NB4 (cell line): Measurements from ENCODE around the gene OLFML2B.

Experiments used
- DNase-seq: peaks from one replicate; pipeline ENCODE4 v3.0.0; 2010; ENCODE audit warnings: low read depth
- H3K4me3 ChIP-seq: one replicate; pipeline ENCODE4 v1.5.1; 2011; ENCODE audit warnings: mild to moderate bottlenecking, low read depth, low read length, moderate library complexity
- MAX ChIP-seq: IDR thresholded peaks from 2 replicates; pipeline ENCODE4 v1.6.1; 2011; ENCODE audit warnings: low read depth, low read length
- MYC ChIP-seq: IDR thresholded peaks from 2 replicates; pipeline ENCODE4 v1.6.1; 2011; ENCODE audit warnings: low read depth, low read length
- POLR2A ChIP-seq: IDR thresholded peaks from 2 replicates; pipeline ENCODE4 v1.6.1; 2011; ENCODE audit warnings: mild to moderate bottlenecking; ENCODE audit not compliant: insufficient read length; ENCODE audit errors: extremely low read depth
- TF ChIP-seq, protein P1 (sequence below): IDR thresholded peaks from one replicate; pipeline ENCODE4 v1.5.1; 2012; ENCODE audit warnings: low read depth, low read length

Gene OLFML2B

GRCh38 chr1:161955606-161956005 is 68.1 kb downstream of the OLFML2B start:
- no peak overlapping the region for H3K4me3 ChIP-seq
- no peak for DNase-seq
- TF ChIP-seq MAX (no peak), POLR2A (no peak), MYC (no peak)
- TF ChIP-seq, protein P1, sequence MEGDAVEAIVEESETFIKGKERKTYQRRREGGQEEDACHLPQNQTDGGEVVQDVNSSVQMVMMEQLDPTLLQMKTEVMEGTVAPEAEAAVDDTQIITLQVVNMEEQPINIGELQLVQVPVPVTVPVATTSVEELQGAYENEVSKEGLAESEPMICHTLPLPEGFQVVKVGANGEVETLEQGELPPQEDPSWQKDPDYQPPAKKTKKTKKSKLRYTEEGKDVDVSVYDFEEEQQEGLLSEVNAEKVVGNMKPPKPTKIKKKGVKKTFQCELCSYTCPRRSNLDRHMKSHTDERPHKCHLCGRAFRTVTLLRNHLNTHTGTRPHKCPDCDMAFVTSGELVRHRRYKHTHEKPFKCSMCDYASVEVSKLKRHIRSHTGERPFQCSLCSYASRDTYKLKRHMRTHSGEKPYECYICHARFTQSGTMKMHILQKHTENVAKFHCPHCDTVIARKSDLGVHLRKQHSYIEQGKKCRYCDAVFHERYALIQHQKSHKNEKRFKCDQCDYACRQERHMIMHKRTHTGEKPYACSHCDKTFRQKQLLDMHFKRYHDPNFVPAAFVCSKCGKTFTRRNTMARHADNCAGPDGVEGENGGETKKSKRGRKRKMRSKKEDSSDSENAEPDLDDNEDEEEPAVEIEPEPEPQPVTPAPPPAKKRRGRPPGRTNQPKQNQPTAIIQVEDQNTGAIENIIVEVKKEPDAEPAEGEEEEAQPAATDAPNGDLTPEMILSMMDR: no peak

- no peak for DNase-seq
- TF ChIP-seq POLR2A (no peak), MYC (no peak), MAX (no peak)
- TF ChIP-seq, protein P1: no peak
These were observed 69.2 kb downstream of the OLFML2B start for GRCh38 chr1:161954466-161954865.

DNA sequence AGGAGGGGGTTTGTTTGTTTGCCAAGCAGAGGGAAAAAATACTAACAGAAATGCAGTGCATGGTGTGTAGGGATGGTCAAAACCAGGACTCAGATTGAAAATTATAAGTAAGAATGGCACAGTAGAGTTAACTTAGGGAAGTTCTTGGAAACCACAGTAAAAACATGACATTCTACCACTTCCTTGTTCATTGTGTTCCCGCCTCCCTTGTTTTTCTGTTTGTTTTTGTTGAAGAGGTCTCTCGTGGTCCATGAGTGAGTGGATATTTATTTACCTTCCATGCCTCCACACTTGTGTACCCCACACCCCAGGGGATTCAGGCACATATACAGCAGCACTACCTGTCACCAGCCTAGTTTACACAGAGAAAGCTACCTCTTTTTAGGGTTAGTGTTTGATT is 69.6 kb downstream of the OLFML2B start:
- TF ChIP-seq POLR2A: no peak
- TF ChIP-seq MAX: no peak
- no peak for TF ChIP-seq MYC
- TF ChIP-seq, protein P1: no peak
- no peak overlapping the region for H3K4me3 ChIP-seq
- peak; percentile 19 for DNase-seq

More at GRCh38 chr1:161954466-161954865, 69.2 kb downstream of the OLFML2B start:
- H3K4me3 ChIP-seq: no peak overlapping the region

- no peak overlapping the region for H3K4me3 ChIP-seq
- no peak for DNase-seq
- TF ChIP-seq, protein P1: no peak
- TF ChIP-seq MYC: no peak
- TF ChIP-seq MAX: no peak
- TF ChIP-seq POLR2A: no peak
These were observed 70.3 kb downstream of the OLFML2B start for GRCh38 chr1:161953256-161953920.

- no peak for DNase-seq
- H3K4me3 ChIP-seq: no peak overlapping the region
- TF ChIP-seq POLR2A (no peak), MYC (no peak), MAX (no peak)
- TF ChIP-seq, protein P1: no peak
These were observed 71.0 kb downstream of the OLFML2B start for GRCh38 chr1:161952607-161953172.

GRCh38 chr1:161951646-161952045 is 72.0 kb downstream of the OLFML2B start:
- H3K4me3 ChIP-seq: no peak overlapping the region
- TF ChIP-seq POLR2A: no peak
- TF ChIP-seq, protein P1: no peak
- TF ChIP-seq MAX: no peak
- no peak for TF ChIP-seq MYC
- no peak for DNase-seq
